Caco-2 (cell line): ENCODE measurements around the gene CEP164. TPM values are rescaled to one million over a fixed set of nuclear protein-coding genes. Genes with fewer than 3 reads are reported as not detected.
A peak's percentile ranks its signal among the peaks of the same experiment; 100 is the strongest.

Experiments used
- BruUV-seq: library from RNA; stranded (reverse); fragments of 400-500 nt; replicated peaks from 2 replicates; lab custom pipeline; 2021; lab: Mats Ljungman, UMichigan
- CTCF ChIA-PET: fragments of 300-600 bp; sonication (Branson Sonifier 250); formaldehyde crosslinking; loops from one replicate; lab custom pipeline; 2022; ENCODE audit warnings: antibody characterized with exemption; lab: Charles Lee
- POLR2A ChIA-PET: fragments of 300-600 bp; sonication (Branson Sonifier 250); formaldehyde crosslinking; loops from one replicate; lab custom pipeline; 2022; ENCODE audit warnings: antibody characterized with exemption; lab: Charles Lee
- DNase-seq, 2 experiments: peaks; one replicate each; pipeline versions ENCODE4 v3.0.0 to v3.0.0-alpha.2; 2020 to 2022
- H3K27me3 ChIP-seq: replicated peaks from 2 replicates; pipeline ENCODE4 v1.6.0; 2011; ENCODE audit warnings: low read length; ENCODE audit not compliant: control insufficient read depth, insufficient read depth
- H3K36me3 ChIP-seq: 2 replicates; pipeline ENCODE4 v1.5.1; 2011; ENCODE audit warnings: low read length; ENCODE audit not compliant: control insufficient read depth, insufficient read depth
- H3K4me1 ChIP-seq: fragments of 250-450 bp; sonication (Bioruptor Pico); 2 replicates; pipeline ENCODE4 v1.5.1; 2020; ENCODE audit warnings: mild to moderate bottlenecking
- H3K4me3 ChIP-seq: 2 replicates; pipeline ENCODE4 v1.5.1; 2011; ENCODE audit warnings: low read depth, mild to moderate bottlenecking, control low read depth, low read length
- H3K9me3 ChIP-seq: fragments of 250-450 bp; sonication (Bioruptor Pico); 2 replicates; pipeline ENCODE4 v1.5.1; 2020; ENCODE audit warnings: mild to moderate bottlenecking, moderate library complexity
- H3K27ac Mint-ChIP-seq: one replicate; pipeline ENCODE4 v1.8.0; 2022; ENCODE audit warnings: mixed read lengths; ENCODE audit not compliant: unreplicated experiment
- H3K27me3 Mint-ChIP-seq: one replicate; pipeline ENCODE4 v1.8.0; 2022; ENCODE audit warnings: mixed read lengths; ENCODE audit not compliant: insufficient read depth, unreplicated experiment
- H3K36me3 Mint-ChIP-seq: one replicate; pipeline ENCODE4 v1.8.0; 2022; ENCODE audit warnings: mild to moderate bottlenecking, mixed read lengths; ENCODE audit not compliant: insufficient read depth, unreplicated experiment
- H3K4me1 Mint-ChIP-seq: one replicate; pipeline ENCODE4 v1.8.0; 2022; ENCODE audit warnings: low read depth, mixed read lengths; ENCODE audit not compliant: unreplicated experiment
- H3K4me3 Mint-ChIP-seq: one replicate; pipeline ENCODE4 v1.8.0; 2022; ENCODE audit warnings: mild to moderate bottlenecking, moderate library complexity, mixed read lengths; ENCODE audit not compliant: unreplicated experiment
- H3K9me3 Mint-ChIP-seq: one replicate; pipeline ENCODE4 v1.8.0; 2022; ENCODE audit warnings: mixed read lengths; ENCODE audit not compliant: unreplicated experiment
- intact Hi-C: fragments of 100-400 bp; cut with micrococcal nuclease; formaldehyde crosslinking; loops from one replicate; pipeline ENCODE4 v1.10.0; 2022; ENCODE audit not compliant: unreplicated experiment
- total RNA-seq: library from RNA; stranded (reverse); gene quantifications from 2 replicates; pipeline ENCODE4 v1.2.3, GENCODE V29; 2022
- TF ChIP-seq, protein P1 (sequence below), 2 experiments: fragments of 200-600 bp in 1 of 2; IDR thresholded peaks; 1 replicate in 1 of 2; 2 replicates in 1 of 2; pipeline versions ENCODE4 v1.5.1 to v1.8.0; 2011 to 2022; ENCODE audit warnings: antibody characterized with exemption in 1 of 2, control low read depth in 1 of 2, inconsistent platforms in 1 of 2, low read depth in 1 of 2, low read length in 1 of 2, mild to moderate bottlenecking in 1 of 2, moderate library complexity in 1 of 2; ENCODE audit not compliant: insufficient read depth in 1 of 2, severe bottlenecking in 1 of 2, unreplicated experiment in 1 of 2

Gene CEP164
- total RNA-seq, 1 experiment from 2014 or later = 48.9 TPM

DNA sequence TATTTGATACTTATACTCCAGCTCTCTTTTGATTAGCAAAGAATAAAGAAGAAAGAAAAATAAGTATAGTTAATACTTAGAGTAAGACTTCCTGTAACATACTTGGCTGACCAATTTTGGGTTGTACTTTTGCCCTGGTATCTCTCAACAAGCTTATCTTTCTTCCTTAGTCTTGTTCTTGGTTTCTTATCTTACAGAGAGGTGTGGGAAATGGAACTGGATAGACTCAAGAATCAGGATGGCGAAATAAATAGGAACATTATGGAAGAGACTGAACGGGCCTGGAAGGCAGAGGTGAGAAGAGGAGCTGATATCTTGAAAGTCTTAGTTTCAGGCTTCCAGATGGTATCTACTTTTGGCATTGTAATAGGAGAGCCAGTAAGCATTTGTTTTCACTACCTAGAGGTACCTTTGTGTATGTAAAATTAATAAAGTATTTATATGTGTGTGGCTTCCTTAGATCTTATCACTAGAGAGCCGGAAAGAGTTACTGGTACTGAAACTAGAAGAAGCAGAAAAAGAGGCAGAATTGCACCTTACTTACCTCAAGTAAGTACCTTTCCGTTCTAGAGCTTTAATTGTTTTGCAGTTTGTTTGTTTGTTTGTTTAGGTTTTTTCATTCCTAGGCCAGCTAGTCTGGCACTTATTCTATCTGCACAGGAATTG, 47.8 kb upstream of the CEP164 start:
- H3K36me3 ChIP-seq = peaks cover 4% of the 10 kb centered on the region; the same call in 1 of the 2 replicates
- no TSS peak for BruUV-seq
- no peak overlapping the region for H3K4me3 ChIP-seq
- ChIA-PET CTCF (interaction anchor here (0.5 to 1.0 kb wide), 2 partner anchors 20 to 48 kb away, joined by 3 to 5 read pairs; partner anchors contain the start of gene PCSK7), POLR2A (interaction anchor here (0.7 kb wide), 1 partner anchor 21 kb away, joined by 8 read pairs; no protein-coding TSS in a partner anchor)
- DNase-seq = no peak
- Mint-ChIP-seq H3K27ac (peak overlapping the region; percentile 0), H3K36me3 (peaks cover 40% of the 10 kb centered on the region), H3K27me3 (no peaks in the 10 kb centered on the region), H3K9me3 (no peaks in the 10 kb centered on the region), H3K4me1 (peaks cover 7% of the 10 kb centered on the region), H3K4me3 (no peak overlapping the region)
- intact Hi-C loops = no loop called here
- peaks cover 17% of the 10 kb centered on the region for H3K4me1 ChIP-seq
- no peaks in the 10 kb centered on the region for H3K9me3 ChIP-seq
- TF ChIP-seq, protein P1, sequence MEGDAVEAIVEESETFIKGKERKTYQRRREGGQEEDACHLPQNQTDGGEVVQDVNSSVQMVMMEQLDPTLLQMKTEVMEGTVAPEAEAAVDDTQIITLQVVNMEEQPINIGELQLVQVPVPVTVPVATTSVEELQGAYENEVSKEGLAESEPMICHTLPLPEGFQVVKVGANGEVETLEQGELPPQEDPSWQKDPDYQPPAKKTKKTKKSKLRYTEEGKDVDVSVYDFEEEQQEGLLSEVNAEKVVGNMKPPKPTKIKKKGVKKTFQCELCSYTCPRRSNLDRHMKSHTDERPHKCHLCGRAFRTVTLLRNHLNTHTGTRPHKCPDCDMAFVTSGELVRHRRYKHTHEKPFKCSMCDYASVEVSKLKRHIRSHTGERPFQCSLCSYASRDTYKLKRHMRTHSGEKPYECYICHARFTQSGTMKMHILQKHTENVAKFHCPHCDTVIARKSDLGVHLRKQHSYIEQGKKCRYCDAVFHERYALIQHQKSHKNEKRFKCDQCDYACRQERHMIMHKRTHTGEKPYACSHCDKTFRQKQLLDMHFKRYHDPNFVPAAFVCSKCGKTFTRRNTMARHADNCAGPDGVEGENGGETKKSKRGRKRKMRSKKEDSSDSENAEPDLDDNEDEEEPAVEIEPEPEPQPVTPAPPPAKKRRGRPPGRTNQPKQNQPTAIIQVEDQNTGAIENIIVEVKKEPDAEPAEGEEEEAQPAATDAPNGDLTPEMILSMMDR (IDR thresholded peaks at IDR 0.05; ENCODE audit: insufficient read depth in 1 of 2, low read depth in 1 of 2, low read length in 1 of 2, severe bottlenecking in 1 of 2, unreplicated experiment in 1 of 2) = no peak
- H3K27me3 ChIP-seq = no peaks in the 10 kb centered on the region

GRCh38 chr11:117281159-117281558, 46.5 kb upstream of the CEP164 start:
- TF ChIP-seq, protein P1 (IDR thresholded peaks at IDR 0.05; ENCODE audit: insufficient read depth in 1 of 2, low read depth in 1 of 2, low read length in 1 of 2, severe bottlenecking in 1 of 2, unreplicated experiment in 1 of 2) = no peak
- H3K27ac Mint-ChIP-seq = no peak overlapping the region

GRCh38 chr11:117281869-117282268, 45.8 kb upstream of the CEP164 start:
- no peak overlapping the region for H3K4me3 ChIP-seq
- TSS peak; percentile 43 for BruUV-seq
- H3K4me3 Mint-ChIP-seq = no peak overlapping the region
- peaks cover 17% of the 10 kb centered on the region for H3K4me1 ChIP-seq
- no peaks in the 10 kb centered on the region for H3K9me3 Mint-ChIP-seq
- H3K27me3 Mint-ChIP-seq = no peaks in the 10 kb centered on the region
- H3K27ac Mint-ChIP-seq = no peak overlapping the region
- TF ChIP-seq, protein P1 (IDR thresholded peaks at IDR 0.05; ENCODE audit: insufficient read depth in 1 of 2, low read depth in 1 of 2, low read length in 1 of 2, severe bottlenecking in 1 of 2, unreplicated experiment in 1 of 2) = no peak
- H3K36me3 ChIP-seq = peaks cover 4% of the 10 kb centered on the region; the same call in 1 of the 2 replicates
- H3K27me3 ChIP-seq = no peaks in the 10 kb centered on the region
- DNase-seq = no peak
- intact Hi-C loops = no loop called here
- no peaks in the 10 kb centered on the region for H3K9me3 ChIP-seq
- ChIA-PET POLR2A (no interaction called here), CTCF (no interaction called here)
- H3K4me1 Mint-ChIP-seq = peaks cover 7% of the 10 kb centered on the region
- peaks cover 31% of the 10 kb centered on the region for H3K36me3 Mint-ChIP-seq

More at GRCh38 chr11:117281159-117281558, 46.5 kb upstream of the CEP164 start:
- Histone ChIP-seq H3K4me3 (no peak overlapping the region), H3K36me3 (peaks cover 4% of the 10 kb centered on the region; the same call in 1 of the 2 replicates), H3K4me1 (peaks cover 17% of the 10 kb centered on the region), H3K9me3 (no peaks in the 10 kb centered on the region), H3K27me3 (no peaks in the 10 kb centered on the region)
- Mint-ChIP-seq H3K4me1 (peaks cover 7% of the 10 kb centered on the region), H3K36me3 (peaks cover 33% of the 10 kb centered on the region), H3K9me3 (no peaks in the 10 kb centered on the region), H3K27me3 (no peaks in the 10 kb centered on the region), H3K4me3 (no peak overlapping the region)
- intact Hi-C loops = no loop called here
- no peak for DNase-seq
- no TSS peak for BruUV-seq
- CTCF ChIA-PET = no interaction called here
- POLR2A ChIA-PET = no interaction called here
